ENCODE measurements around the gene DPP6. TPM values are rescaled to one million over a fixed set of nuclear protein-coding genes. Genes with fewer than 3 reads are reported as not detected.
"Not testable (repeated sequence)": the region's sequence is repeated elsewhere in the genome, so short reads cannot be mapped to it uniquely, and the experiment has no call there.

The DPP6 gene
- total and polyA plus RNA-seq, 9 donors: 3.3 to 11.5 (median 4.7) TPM

DNA sequence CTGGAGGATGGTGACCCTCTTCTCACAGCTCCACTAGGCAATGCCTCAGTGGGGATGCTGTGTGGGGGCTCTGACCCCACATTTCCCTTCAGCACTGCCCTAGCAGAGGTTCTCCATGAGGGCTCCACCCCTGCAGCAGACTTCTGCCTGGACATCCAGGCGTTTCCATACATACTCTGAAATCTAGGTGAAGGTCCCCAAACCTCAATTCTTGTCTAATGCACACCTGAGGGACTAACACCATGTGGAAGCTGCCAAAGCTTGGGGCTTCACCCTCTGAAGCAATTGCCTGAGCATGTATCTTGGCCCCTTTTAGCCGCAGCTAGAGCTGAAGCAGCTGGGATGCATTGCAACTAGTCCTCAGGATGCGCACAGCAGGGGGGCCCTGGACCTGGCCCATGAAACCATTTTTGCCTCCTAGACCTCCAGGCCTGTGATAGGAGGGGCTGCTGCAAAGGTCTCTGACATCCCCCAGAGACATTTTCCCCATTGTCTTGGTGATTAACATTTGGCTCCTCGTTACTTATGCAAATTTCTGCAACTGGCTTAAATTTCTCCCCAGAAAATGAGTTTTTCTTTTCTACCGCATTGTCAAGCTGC lies 882.3 kb downstream of the DPP6 start:
- not testable (repeated sequence) for DNase-seq; H3K4me1 ChIP-seq (ENCODE audit: control insufficient read depth, insufficient read depth, low read length); H3K36me3 ChIP-seq (ENCODE audit: control insufficient read depth, insufficient read depth, low read length); H3K27me3 ChIP-seq (ENCODE audit: control insufficient read depth, insufficient read depth, low read length); H3K4me3 ChIP-seq (ENCODE audit: low read length); H3K27ac ChIP-seq (ENCODE audit: low read length)
- peaks cover 14% of the 10 kb centered on the region for H3K9me3 ChIP-seq (replicated peaks; ENCODE audit: control insufficient read depth, low read depth, low read length)
- 82% methylated on average over 3 of the region's 5 CpGs for WGBS (ENCODE audit: insufficient coverage)

DNA sequence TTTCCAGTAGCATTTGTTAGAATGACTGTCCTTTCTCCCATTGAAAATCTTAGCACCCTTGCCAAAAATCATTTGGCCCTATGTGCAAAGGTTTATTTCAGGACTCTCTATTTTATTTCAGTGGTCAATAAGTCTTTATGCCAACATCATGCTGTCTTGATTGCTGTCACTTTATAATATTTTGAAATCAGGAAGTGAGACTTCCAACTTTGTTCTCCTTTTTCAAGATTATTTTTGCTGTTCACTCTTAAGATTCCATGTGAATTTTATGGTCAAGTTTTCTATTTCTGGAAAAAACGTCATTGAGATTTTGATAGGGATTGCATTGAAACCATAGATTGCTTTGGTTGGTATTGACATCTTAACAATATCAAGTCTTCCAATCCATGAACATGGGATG lies 885.6 kb downstream of the DPP6 start:
- Histone ChIP-seq H3K36me3 (ENCODE audit: control insufficient read depth, insufficient read depth, low read length) (no peaks in the 10 kb centered on the region), H3K27me3 (ENCODE audit: control insufficient read depth, insufficient read depth, low read length) (no peaks in the 10 kb centered on the region), H3K27ac (ENCODE audit: low read length) (no peak overlapping the region), H3K9me3 (replicated peaks; ENCODE audit: control insufficient read depth, low read depth, low read length) (peaks cover 10% of the 10 kb centered on the region), H3K4me3 (ENCODE audit: low read length) (no peak overlapping the region), H3K4me1 (ENCODE audit: control insufficient read depth, insufficient read depth, low read length) (no peaks in the 10 kb centered on the region)
- no peak for DNase-seq
- no CpG with 5 or more reads among the region's 1 CpG for WGBS (ENCODE audit: insufficient coverage)

DNA sequence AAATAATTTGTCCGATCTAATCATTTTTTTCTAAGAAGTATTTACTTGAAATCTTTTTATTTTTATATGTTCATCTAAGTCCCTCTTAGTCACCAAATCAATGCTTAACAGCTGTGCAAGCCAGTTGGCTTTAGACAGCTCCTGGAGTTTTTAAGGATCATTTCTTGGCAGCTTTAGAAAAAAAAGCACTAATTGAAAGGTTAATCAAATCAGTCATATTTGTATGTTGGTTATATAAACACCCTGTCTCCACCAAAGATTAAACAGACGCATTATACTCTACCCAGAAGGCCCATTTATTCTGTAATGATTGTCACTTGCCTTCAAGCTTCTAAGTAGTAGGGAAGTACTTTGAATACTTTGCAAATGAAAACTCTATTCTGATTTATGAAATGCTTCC lies 890.5 kb downstream of the DPP6 start:
- H3K4me1 ChIP-seq (ENCODE audit: control insufficient read depth, insufficient read depth, low read length): no peaks in the 10 kb centered on the region
- no peak overlapping the region for H3K27ac ChIP-seq (ENCODE audit: low read length)
- H3K4me3 ChIP-seq (ENCODE audit: low read length): no peak overlapping the region
- H3K36me3 ChIP-seq (ENCODE audit: control insufficient read depth, insufficient read depth, low read length): peaks cover 20% of the 10 kb centered on the region
- no CpG with 5 or more reads among the region's 2 CpGs for WGBS (ENCODE audit: insufficient coverage)
- no peaks in the 10 kb centered on the region for H3K9me3 ChIP-seq (replicated peaks; ENCODE audit: control insufficient read depth, low read depth, low read length)
- DNase-seq: no peak
- H3K27me3 ChIP-seq (ENCODE audit: control insufficient read depth, insufficient read depth, low read length): no peaks in the 10 kb centered on the region
